Upper lobe of right lung (tissue), 1 donor: Measurements from ENCODE around the gene TRIM14. TPM values are rescaled to one million over a fixed set of nuclear protein-coding genes. Genes with fewer than 3 reads are reported as not detected.

Experiments
- ATAC-seq: fragments of 200-7000 bp; cut with Tn5 transposase; one replicate; pipeline ENCODE4 v1.9.1; 2020; ENCODE audit warnings: mild to moderate bottlenecking, moderate library complexity
- DNase-seq: peaks from one replicate; pipeline ENCODE4 v3.0.0-alpha.2; 2020
- H3K27ac ChIP-seq: fragments of 200-600 bp; one replicate; pipeline ENCODE4 v1.8.0; 2022
- H3K27me3 ChIP-seq: fragments of 200-600 bp; one replicate; pipeline ENCODE4 v1.8.0; 2022; ENCODE audit warnings: mild to moderate bottlenecking
- H3K36me3 ChIP-seq: fragments of 200-600 bp; one replicate; pipeline ENCODE4 v1.8.0; 2022
- H3K4me1 ChIP-seq: fragments of 200-600 bp; one replicate; pipeline ENCODE4 v1.8.0; 2022
- H3K4me3 ChIP-seq: fragments of 200-600 bp; one replicate; pipeline ENCODE4 v1.8.0; 2022; ENCODE audit warnings: mild to moderate bottlenecking
- H3K9me3 ChIP-seq: fragments of 200-600 bp; one replicate; pipeline ENCODE4 v1.8.0; 2022
- intact Hi-C: fragments of 100-400 bp; cut with DNase I; formaldehyde crosslinking; loops from one replicate; pipeline ENCODE4 v1.11.0; 2022
- total RNA-seq: library from RNA; stranded (reverse); fragmentation: NEBNext Ultra II Directional; extraction: Animal tissue kit (Norgen Biotek cat#: 25700); gene quantifications from one replicate; pipeline ENCODE4 v1.2.1, GENCODE V29; 2021
- TF ChIP-seq, protein P1 (sequence below): fragments of 200-600 bp; IDR thresholded peaks from one replicate; pipeline ENCODE4 v1.8.0; 2022; ENCODE audit warnings: antibody characterized with exemption
- donor health status: DM: no; HTN: yes; CAD: no; lungs with severe emphysema.

Gene TRIM14
- total RNA-seq, 1 donor from 2014 or later = 38.7 TPM

DNA sequence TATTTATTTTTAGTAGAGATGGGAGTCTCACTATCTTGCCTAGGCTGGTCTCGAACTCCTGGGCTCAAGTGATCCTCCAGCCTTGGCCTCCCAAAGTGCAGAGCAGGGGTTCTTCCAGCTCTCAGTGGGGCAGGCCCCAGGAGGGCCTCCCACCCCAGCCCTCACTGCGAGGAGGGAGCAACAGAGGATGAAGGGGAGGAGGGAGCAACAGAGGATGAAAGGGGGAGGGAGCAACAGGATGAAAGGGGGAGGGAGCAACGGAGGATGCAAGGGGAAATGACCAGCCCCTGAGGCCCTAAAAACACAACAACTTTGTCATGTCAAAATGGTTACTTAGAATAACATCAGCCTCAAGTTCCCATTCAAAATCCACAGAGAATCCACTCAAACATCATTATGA is 10.0 kb downstream of the TRIM14 start:
- Histone ChIP-seq H3K36me3 (no peaks in the 10 kb centered on the region), H3K27ac (peak overlapping the region; percentile 55)
- no peak for ATAC-seq

DNA sequence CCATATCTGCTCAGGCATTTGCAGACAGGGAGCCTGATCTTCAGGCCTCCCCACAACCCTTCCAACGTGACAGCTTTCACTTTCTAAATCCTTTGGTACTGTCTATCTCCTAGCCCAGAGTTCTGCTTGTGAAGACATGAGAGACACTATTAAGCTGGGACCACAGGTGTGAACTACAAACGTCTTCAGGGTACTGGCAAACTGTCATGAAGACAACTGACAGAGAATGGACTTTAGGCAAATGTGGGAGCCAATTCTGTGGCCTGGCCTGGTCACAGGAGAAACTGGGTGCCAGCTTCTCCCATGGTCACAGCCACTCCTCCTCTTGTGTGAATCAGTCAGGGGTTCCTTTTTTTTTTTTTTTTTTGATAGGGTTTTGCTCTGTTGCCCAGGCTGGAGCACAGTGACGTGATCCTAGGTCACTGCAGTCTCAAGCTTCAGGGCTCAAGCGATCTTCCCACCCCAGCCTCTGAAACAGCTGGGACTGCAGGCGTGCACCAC is 10.4 kb downstream of the TRIM14 start:
- Histone ChIP-seq H3K27me3 (no peaks in the 10 kb centered on the region), H3K36me3 (no peaks in the 10 kb centered on the region), H3K9me3 (no peaks in the 10 kb centered on the region), H3K4me1 (peaks cover 11% of the 10 kb centered on the region), H3K4me3 (no peak overlapping the region), H3K27ac (peak overlapping the region; percentile 55)
- intact Hi-C loops = no loop called here
- no peak for DNase-seq
- ATAC-seq = peak; percentile 69
- TF ChIP-seq, protein P1, sequence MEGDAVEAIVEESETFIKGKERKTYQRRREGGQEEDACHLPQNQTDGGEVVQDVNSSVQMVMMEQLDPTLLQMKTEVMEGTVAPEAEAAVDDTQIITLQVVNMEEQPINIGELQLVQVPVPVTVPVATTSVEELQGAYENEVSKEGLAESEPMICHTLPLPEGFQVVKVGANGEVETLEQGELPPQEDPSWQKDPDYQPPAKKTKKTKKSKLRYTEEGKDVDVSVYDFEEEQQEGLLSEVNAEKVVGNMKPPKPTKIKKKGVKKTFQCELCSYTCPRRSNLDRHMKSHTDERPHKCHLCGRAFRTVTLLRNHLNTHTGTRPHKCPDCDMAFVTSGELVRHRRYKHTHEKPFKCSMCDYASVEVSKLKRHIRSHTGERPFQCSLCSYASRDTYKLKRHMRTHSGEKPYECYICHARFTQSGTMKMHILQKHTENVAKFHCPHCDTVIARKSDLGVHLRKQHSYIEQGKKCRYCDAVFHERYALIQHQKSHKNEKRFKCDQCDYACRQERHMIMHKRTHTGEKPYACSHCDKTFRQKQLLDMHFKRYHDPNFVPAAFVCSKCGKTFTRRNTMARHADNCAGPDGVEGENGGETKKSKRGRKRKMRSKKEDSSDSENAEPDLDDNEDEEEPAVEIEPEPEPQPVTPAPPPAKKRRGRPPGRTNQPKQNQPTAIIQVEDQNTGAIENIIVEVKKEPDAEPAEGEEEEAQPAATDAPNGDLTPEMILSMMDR = no peak

More for the DNA sequence above, 10.0 kb downstream of the TRIM14 start:
- Histone ChIP-seq H3K9me3 (no peaks in the 10 kb centered on the region), H3K4me3 (no peak overlapping the region), H3K4me1 (peaks cover 11% of the 10 kb centered on the region), H3K27me3 (no peaks in the 10 kb centered on the region)
- intact Hi-C loops = no loop called here
- no peak for DNase-seq
- TF ChIP-seq, protein P1 = no peak

DNA sequence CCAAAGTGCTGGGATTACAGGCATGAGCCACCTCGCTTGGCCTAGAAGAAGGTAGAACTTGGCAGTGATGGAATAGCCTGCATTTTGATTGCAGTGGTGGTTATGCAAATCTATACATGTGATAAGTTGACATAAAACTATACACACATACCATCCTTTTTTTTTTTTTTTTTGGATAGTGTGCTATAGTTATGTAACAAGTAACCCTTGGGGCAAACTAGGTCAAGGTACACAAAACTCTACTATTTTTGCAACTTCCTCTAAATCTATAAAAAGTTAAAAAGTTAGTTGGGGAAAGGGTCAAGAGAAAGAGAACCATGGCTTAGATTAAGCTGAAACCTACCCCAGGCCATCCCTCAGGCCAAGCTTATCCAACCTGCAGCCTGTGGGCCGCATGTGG is 11.1 kb downstream of the TRIM14 start:
- Histone ChIP-seq H3K4me1 (peaks cover 11% of the 10 kb centered on the region), H3K4me3 (no peak overlapping the region), H3K27ac (peak overlapping the region; percentile 55), H3K36me3 (no peaks in the 10 kb centered on the region), H3K27me3 (no peaks in the 10 kb centered on the region), H3K9me3 (no peaks in the 10 kb centered on the region)
- intact Hi-C loops = no loop called here
- DNase-seq (no peak), ATAC-seq (peak; percentile 57)
- TF ChIP-seq, protein P1 = no peak

DNA sequence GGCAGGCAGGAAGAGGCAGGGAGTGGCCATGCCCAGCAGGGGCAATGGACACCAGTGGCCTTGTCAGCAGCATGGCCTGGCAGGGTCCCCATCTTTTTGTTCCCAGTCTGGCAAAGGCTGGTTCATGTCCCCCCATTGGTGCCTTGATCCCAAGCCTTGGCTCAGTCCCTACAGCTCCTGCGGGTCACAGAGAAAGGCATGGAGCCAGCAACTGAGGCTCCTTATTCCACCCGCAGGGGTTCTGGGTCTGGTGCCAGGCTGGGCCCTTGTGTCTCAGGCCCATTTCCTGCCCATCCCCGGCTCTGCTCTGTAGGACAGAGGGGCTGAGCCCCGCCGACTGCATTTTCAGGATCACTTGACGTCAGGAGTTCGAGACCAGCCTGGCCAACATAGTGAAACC is 14.0 kb downstream of the TRIM14 start:
- DNase-seq = no peak
- Histone ChIP-seq H3K9me3 (no peaks in the 10 kb centered on the region), H3K27me3 (no peaks in the 10 kb centered on the region), H3K27ac (peak overlapping the region; percentile 30), H3K4me3 (no peak overlapping the region), H3K36me3 (no peaks in the 10 kb centered on the region), H3K4me1 (peaks cover 25% of the 10 kb centered on the region)
- ATAC-seq = no peak
- intact Hi-C loops = no loop called here
- TF ChIP-seq, protein P1 = no peak

DNA sequence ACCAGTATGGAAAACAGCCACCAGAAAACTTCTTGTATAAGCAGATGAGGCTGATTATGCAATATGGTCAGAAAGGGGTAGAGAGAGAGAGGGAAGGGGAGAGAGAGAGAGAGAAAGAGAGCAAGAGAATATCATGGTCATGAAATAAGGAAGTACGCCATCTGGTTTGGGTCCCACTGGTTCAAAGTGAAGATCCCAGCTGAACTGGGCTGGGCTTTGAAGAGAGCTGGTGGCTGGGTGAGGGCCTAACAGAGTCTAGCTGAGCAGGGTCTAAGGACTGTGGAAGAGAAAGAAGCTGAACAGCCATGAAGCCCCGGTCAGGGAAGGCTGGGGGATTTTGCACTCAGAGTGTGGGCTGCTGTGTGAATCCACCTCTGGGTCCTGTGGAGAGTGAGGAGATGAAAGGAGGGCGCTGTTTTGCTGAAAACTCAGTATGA is 14.6 kb downstream of the TRIM14 start:
- Histone ChIP-seq H3K36me3 (no peaks in the 10 kb centered on the region), H3K9me3 (no peaks in the 10 kb centered on the region), H3K4me3 (no peak overlapping the region), H3K27me3 (no peaks in the 10 kb centered on the region), H3K4me1 (peaks cover 25% of the 10 kb centered on the region), H3K27ac (peak overlapping the region; percentile 30)
- peak; percentile 36 for ATAC-seq
- no peak for DNase-seq
- TF ChIP-seq, protein P1 = no peak
- intact Hi-C loops = no loop called here

DNA sequence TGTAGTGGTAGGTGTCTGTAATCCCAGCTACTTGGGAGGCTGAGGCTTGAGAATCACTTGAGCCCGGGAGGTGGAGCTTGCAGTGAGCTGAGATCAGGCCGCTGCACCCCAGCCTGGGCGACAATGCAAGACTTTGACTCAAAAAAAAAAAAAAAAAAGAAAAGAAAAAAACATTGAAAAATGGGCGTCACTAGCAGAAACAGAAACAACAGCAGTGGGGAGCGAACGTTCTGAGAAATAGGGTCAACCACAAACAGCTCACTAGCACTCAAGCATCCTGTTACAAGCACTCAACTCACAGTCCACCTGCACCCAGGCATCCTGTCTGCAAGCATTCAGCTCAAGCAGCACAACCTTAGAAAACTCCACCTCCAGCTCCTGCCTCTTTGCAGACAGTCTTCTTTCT is 17.2 kb downstream of the TRIM14 start:
- TF ChIP-seq, protein P1 = no peak
- no peak overlapping the region for H3K4me3 ChIP-seq
- DNase-seq (peak; percentile 76), ATAC-seq (peak; percentile 82)
- H3K4me1 ChIP-seq = peaks cover 20% of the 10 kb centered on the region
- no peaks in the 10 kb centered on the region for H3K27me3 ChIP-seq
- peaks cover 3% of the 10 kb centered on the region for H3K36me3 ChIP-seq
- no peaks in the 10 kb centered on the region for H3K9me3 ChIP-seq
- H3K27ac ChIP-seq = no peak overlapping the region
- intact Hi-C loops = no loop called here
